Muscle of arm (tissue), 14 donors: ENCODE data around the gene OR5B21. TPM values are rescaled to one million over a fixed set of nuclear protein-coding genes. Genes with fewer than 3 reads are reported as not detected.
A peak's percentile ranks its signal among the peaks of the same experiment; 100 is the strongest.

Experiments
- DNase-seq: peaks from one replicate; pipeline ENCODE4 v3.0.0-alpha.2; 2013
- long read RNA-seq, 11 donors: transcript quantifications; one replicate each; lab custom pipeline, GENCODE V29; 2026
- polyA plus RNA-seq, 12 donors: library from polyadenylated mRNA; unstranded; fragments of 120-200 nt; gene quantifications; one replicate each; pipeline ENCODE4 v1.2.1, GENCODE V29; 2013; ENCODE audit not compliant: insufficient read length in 12 of 12

The OR5B21 gene
- not detected for polyA plus RNA-seq
- long read RNA-seq, donor 1, result 0 reads
- long read RNA-seq, donor 2, result 0 reads
- long read RNA-seq, donor 3, result 0 reads
- long read RNA-seq, donor 4, result 0 reads
- long read RNA-seq, donor 5, result 0 reads
- long read RNA-seq, donor 6, result 0 reads
- long read RNA-seq, donor 7, result 0 reads
- long read RNA-seq, donor 8, result 0 reads
- long read RNA-seq, donor 9, result 0 reads
- long read RNA-seq, donor 10, result 0 reads
- long read RNA-seq, donor 11, result 0 reads

GRCh38 chr11:58508005-58508404, at the start of gene OR5B21:
Gene OR5B21, minus strand, starts transcription at chr11:58508105. Its CDS starts 0 bp downstream, at chr11:58508105.
- DNase-seq, result no peak

GRCh38 chr11:58549644-58550043, 41.7 kb upstream of the OR5B21 start:
- DNase-seq, result no peak

- no peak for DNase-seq
These were observed 38.9 kb upstream of the OR5B21 start for GRCh38 chr11:58546841-58547240.

DNA sequence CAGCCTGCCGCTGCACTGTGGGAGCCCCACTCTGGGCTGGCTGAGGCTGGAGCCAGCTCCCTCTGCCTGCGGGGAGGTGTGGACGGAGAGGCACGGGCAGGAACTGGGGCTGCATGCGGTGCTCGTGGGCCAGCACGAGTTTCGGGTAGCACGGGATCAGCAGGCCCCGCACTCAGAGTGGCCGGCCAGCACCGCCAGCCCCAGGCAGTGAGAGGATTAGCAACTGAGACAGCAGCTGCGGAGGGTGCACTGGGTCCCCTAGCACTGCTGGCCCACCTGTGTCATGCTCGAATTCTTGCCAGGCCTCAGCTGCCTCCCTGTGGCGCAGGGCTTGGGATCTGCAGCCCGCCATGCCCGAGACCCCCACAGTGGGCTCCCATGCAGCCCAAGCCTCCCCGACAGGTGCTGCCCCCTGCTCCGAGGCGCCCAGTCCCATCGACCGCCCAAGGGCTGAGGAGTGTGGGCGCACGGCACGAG, 24.0 kb upstream of the OR5B21 start:
- DNase-seq, result no peak

- no peak for DNase-seq
These were observed 22.3 kb upstream of the OR5B21 start for GRCh38 chr11:58530236-58530635.

GRCh38 chr11:58527429-58527828, 19.5 kb upstream of the OR5B21 start:
- no peak for DNase-seq

DNA sequence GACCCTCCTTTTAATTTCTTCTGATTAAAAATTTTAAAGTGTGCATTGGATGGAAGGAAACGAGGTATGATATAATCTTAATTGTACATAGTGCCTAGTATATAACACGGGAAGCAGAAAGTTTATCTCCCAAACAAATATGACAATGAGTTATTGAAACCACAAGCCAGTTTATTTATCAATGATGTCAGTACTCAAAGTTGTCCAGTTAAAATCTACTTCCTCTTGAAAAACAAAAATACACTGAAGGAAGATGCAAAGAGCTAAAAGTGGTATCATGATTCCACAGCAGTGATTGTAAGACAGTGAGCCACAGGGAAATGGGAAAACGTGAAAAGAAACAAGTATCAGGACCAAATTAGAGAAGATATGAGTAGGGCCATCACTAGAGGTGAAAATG, 18.8 kb upstream of the OR5B21 start:
- DNase-seq, result no peak

DNA sequence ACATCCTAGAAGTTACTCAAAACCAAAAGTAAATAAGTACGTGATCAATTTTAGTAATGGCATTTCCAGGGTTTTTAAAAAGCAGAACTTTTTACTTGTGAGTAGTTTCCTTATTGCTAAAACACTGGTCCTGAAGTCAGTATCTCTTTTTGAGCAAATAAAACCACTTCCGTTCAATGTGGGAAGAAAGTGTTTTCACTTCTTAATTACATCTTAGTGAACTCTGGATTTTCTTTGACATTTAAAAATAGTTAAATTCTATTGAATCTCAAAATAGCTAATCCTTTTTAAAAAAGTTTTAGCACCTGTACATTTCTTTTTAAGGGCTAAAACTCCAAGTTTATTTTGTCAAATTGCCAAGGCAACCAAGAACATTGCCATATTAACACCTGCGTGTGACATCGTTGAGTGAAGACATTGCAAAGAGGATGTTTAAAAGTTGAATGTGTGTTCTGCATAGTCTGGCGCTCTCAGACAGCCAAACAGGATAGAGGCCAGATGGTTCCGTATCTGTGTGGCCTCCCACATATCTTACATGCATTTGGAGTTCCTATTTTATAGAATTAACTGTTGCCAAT, 17.2 kb upstream of the OR5B21 start:
- peak; percentile 3 for DNase-seq

GRCh38 chr11:58524232-58525036, 16.5 kb upstream of the OR5B21 start:
- DNase-seq, result peak; percentile 85

- DNase-seq, result peak; percentile 35
These were observed 6.0 kb upstream of the OR5B21 start for GRCh38 chr11:58513747-58514367.

DNA sequence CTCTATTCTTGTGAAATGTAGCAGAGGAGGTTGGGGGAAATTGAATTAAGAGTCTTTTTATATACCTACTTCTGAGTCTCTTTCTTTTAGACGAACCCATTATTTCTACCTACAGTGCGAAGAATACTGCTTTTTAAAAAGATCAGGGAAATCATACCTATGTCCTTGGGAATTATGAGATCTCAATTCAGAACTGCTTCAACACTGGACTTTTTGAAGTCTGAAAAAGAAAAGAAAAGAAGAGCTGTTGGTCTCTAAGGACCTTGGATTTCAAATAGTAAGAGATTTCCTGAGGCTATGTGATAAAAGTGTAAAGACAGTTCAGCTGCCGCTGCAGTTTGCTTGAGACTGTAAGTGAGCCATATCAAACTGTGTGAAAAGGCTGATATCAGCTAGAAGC, 3.7 kb upstream of the OR5B21 start:
- DNase-seq, result no peak

DNA sequence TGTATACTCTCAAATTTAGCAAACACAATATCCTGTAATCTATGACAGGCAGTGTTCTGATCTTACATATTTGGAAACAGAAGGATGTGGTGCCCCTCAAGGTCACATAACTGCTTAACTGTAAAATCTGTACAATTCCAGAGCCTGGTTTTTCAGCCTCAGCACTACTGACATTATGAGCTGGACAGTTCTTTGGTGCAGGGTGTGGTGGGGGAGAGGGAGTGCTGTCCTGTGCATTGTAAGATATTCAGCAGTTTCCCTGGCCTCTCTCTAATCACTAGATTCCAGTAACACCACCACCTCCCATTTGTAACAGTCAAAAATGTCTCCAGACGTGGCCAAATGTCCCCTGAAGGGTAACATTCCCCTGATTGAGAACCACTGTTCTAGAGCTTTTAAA, 1.8 kb upstream of the OR5B21 start:
- DNase-seq, result no peak

- DNase-seq, result no peak
These were observed 909 bp upstream of the OR5B21 start for GRCh38 chr11:58508814-58509213.

- no peak for DNase-seq
These were observed 550 bp downstream of the OR5B21 start for GRCh38 chr11:58507355-58507754.

- DNase-seq, result no peak
These were observed 970 bp downstream of the OR5B21 start for GRCh38 chr11:58506935-58507334.

DNA sequence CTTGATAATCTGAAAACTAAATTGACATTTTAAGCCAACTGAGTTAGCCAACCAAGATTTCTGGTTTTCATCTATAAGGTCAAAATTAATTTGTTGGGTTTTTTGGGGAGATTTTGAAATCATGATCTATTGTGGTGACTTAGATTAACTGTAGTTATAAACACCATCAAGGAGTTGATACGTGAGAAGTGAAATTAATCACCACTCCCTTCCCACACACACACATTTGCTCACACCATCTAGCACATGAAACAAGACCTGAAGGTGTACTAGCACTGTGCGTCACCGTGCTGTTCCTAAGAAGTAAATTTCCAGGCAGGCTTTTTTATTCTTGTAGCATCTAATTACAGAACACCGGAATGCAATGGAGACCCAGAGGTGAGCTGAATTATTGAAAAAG, 2.1 kb downstream of the OR5B21 start:
- DNase-seq, result no peak

DNA sequence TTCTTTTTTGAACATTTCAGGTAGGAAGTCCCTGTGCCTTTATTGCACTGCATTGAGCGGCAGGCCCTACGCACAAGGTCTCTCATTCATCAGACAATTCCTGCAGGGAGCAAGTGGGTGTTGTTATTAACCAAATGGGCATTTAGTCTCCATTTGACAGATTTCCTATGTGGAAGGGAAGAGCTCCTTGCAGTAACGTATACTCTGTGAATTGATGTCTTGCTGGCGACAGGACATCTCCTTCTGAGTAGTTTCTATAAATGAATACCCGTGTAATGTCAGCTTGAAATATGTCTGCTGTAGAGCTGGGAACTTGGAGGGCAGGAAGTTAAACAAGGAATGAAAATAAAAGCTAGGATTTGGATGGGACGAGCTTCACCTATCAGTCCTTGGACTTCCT, 3.7 kb downstream of the OR5B21 start:
- DNase-seq, result no peak

GRCh38 chr11:58503361-58503856, 4.5 kb downstream of the OR5B21 start:
- no peak for DNase-seq

- DNase-seq, result no peak
These were observed 5.9 kb downstream of the OR5B21 start for GRCh38 chr11:58502004-58502403.

- peak; percentile 6 for DNase-seq
These were observed 9.4 kb downstream of the OR5B21 start for GRCh38 chr11:58498464-58498863.

DNA sequence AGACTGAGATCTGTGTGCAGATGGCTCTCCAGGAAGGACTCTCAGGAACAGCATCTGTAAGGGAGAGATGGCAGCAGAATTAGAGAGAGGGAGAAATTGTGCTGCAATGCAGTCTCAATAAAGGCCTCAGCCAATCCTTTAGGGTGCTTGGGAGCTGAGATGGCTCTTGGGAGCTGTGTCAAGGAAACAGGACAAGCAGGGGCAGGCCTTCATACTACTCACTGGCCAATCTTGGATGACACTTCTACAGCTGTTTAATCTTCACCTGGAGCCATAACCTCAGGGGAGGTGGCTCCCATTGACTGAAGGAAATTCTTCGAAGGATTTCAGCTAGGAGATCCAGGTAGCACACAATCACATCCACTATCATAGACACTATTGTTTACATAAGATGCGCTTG, 10.0 kb downstream of the OR5B21 start:
- DNase-seq, result no peak

DNA sequence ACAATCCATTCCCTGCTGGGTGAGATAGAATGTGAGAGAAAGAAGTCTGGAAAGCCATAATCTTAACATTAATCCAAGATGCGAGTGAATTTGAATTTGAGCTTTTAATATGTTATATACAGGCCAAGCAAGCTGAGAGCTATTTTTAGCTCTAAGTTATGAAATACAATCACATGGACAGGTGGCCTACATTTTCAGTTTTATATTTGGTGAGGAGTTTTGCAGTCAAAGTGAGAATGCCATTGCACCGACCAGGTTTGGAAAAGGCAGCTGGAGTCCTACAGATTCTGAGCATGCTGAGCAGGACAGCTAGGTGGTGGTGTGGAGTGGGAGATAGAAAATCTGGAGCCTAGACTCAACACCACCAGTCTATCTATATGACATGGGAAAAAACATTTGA, 12.0 kb downstream of the OR5B21 start:
- DNase-seq, result no peak
